OCI-LY1 (cell line): ENCODE results near the gene SORBS2.

Experiments used
- H2AFZ ChIP-seq: fragments of 200-600 bp; sonication (generic), shearing (Covaris generic); 2 replicates; pipeline ENCODE4 v1.6.0; 2014; ENCODE audit warnings: antibody characterized with exemption, mild to moderate bottlenecking, low read length
- H3F3A ChIP-seq: fragments of 200-600 bp; sonication (generic), shearing (Covaris generic); 2 replicates; pipeline ENCODE4 v1.6.0; 2014; ENCODE audit warnings: mild to moderate bottlenecking, antibody characterized with exemption, low read length, moderate library complexity; ENCODE audit not compliant: insufficient read depth
- H3K27ac ChIP-seq: fragments of 200-600 bp; sonication (generic); 2 replicates; pipeline ENCODE4 v1.5.1; 2014; ENCODE audit warnings: low read length, mixed run types, mild to moderate bottlenecking, low read depth; ENCODE audit not compliant: poor library complexity, severe bottlenecking
- H3K27me3 ChIP-seq: fragments of 200-600 bp; sonication (generic); 2 replicates; pipeline ENCODE4 v1.6.0; 2014; ENCODE audit warnings: antibody characterized with exemption, mild to moderate bottlenecking, low read length, moderate library complexity; ENCODE audit not compliant: insufficient read depth
- H3K36me3 ChIP-seq: fragments of 200-600 bp; sonication (generic); 2 replicates; pipeline ENCODE4 v1.6.1; 2014; ENCODE audit warnings: mild to moderate bottlenecking, antibody characterized with exemption, low read length, moderate library complexity, mixed read lengths; ENCODE audit not compliant: insufficient read depth
- H3K4me1 ChIP-seq: fragments of 200-600 bp; sonication (generic); 2 replicates; pipeline ENCODE4 v1.5.1; 2014; ENCODE audit warnings: mild to moderate bottlenecking, low read length, moderate library complexity; ENCODE audit not compliant: insufficient read depth, severe bottlenecking
- H3K4me2 ChIP-seq: fragments of 200-600 bp; sonication (generic), shearing (Covaris generic); 2 replicates; pipeline ENCODE4 v1.6.1; 2014; ENCODE audit warnings: low read length
- H3K4me3 ChIP-seq: fragments of 200-600 bp; sonication (generic); 2 replicates; pipeline ENCODE4 v1.5.1; 2014; ENCODE audit warnings: low read length, low read depth, mild to moderate bottlenecking, mixed read lengths; ENCODE audit not compliant: poor library complexity, severe bottlenecking
- H3K79me2 ChIP-seq: fragments of 200-600 bp; shearing (Covaris generic); 2 replicates; pipeline ENCODE4 v1.6.1; 2016; ENCODE audit warnings: mixed run types, low read length, mixed read lengths; ENCODE audit not compliant: insufficient read depth
- H3K9ac ChIP-seq: fragments of 200-600 bp; sonication (generic), shearing (Covaris generic); 2 replicates; pipeline ENCODE4 v1.6.1; 2014; ENCODE audit warnings: mild to moderate bottlenecking, low read length, mixed read lengths
- H3K9me2 ChIP-seq: fragments of 200-600 bp; sonication (generic), shearing (Covaris generic); 2 replicates; pipeline ENCODE4 v1.6.1; 2014; ENCODE audit warnings: low read depth, mild to moderate bottlenecking, low read length, mixed read lengths
- H3K9me3 ChIP-seq: fragments of 200-600 bp; shearing (Covaris generic); 2 replicates; pipeline ENCODE4 v1.6.1; 2014; ENCODE audit warnings: low read length, mixed read lengths
- H4K20me1 ChIP-seq: fragments of 200-600 bp; sonication (generic), shearing (Covaris generic); 2 replicates; pipeline ENCODE4 v1.6.0; 2016; ENCODE audit warnings: mild to moderate bottlenecking, low read length; ENCODE audit not compliant: insufficient read depth
- CTCF ChIP-seq: fragments of 200-600 bp; sonication (generic), shearing (Covaris generic); IDR thresholded peaks from 2 replicates; pipeline ENCODE4 v1.5.1; 2017; ENCODE audit warnings: mild to moderate bottlenecking, antibody characterized with exemption, low read length, moderate library complexity, mixed read lengths
- EZH2 ChIP-seq: fragments of 200-600 bp; sonication (generic), shearing (Covaris generic); IDR thresholded peaks from 2 replicates; pipeline ENCODE4 v1.8.0; 2017; ENCODE audit warnings: borderline replicate concordance, mixed run types, mild to moderate bottlenecking, antibody characterized with exemption, low read length, moderate library complexity, mixed read lengths

SORBS2 gene

DNA sequence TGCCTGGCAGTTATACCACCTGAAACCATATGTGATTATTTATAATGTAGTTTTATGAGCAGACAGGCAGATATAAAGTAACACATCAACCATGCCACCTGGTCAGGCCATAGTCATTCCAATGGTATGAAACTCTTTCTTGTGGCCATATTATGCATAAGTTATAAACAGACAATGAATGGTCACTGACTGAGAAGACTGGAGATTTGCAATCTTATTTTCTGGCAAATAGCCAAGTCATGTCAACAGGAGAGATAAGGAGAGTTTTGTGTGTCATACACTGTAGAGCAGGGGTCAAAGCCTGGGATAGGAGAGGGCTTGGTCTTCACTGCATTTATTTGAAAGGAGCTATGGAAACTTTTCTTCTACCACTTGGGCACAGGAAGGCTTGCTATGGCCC is 29.5 kb downstream of the SORBS2 start:
- no peaks in the 10 kb centered on the region; the same call in 1 of the 2 replicates for H3F3A ChIP-seq

DNA sequence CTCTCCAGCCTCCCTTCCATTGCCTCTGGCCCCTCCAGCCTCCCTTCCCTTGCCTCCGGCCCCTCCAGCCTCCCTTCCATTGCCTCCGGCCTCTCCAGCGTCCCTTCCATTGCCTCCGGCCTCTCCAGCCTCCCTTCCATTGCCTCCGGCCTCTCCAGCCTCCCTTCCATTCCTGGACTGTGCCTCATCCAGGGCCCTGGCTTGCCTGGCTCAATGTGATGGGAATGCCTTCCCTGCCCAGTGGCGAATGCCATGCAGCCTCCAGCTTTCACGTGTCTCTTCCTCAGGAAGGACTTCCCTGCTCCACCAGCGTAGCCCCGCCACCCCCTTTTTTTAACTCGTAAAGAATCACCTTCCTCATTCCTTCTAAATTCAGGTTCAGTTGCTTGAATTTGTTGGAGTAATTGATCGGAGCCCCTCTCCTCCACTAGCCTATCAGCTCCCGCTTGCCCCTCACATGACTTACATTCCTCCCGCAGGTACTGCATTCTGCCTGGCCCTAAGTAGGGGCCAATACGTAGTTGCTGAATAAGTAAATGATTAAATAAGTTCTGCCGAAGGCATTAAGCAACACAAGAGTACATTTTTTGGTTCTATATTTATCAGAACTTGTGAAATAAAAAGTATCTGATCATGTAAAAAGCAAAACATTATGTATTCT is 30.3 kb downstream of the SORBS2 start:
- H3K27me3 ChIP-seq = no peaks in the 10 kb centered on the region
- H3K9ac ChIP-seq = no peak overlapping the region
- H3K36me3 ChIP-seq = peaks cover 16% of the 10 kb centered on the region
- no peaks in the 10 kb centered on the region for H3K9me3 ChIP-seq
- no peak overlapping the region for H2AFZ ChIP-seq
- no peaks in the 10 kb centered on the region for H3K79me2 ChIP-seq
- peaks cover 18% of the 10 kb centered on the region for H3K4me1 ChIP-seq
- no peaks in the 10 kb centered on the region for H4K20me1 ChIP-seq
- no peaks in the 10 kb centered on the region; the same call in 1 of the 2 replicates for H3F3A ChIP-seq
- no peak overlapping the region for H3K4me2 ChIP-seq
- no peak overlapping the region for H3K4me3 ChIP-seq
- H3K27ac ChIP-seq = no peak overlapping the region
- H3K9me2 ChIP-seq = no peaks in the 10 kb centered on the region
- TF ChIP-seq EZH2 (no peak), CTCF (no peak)

More for the DNA sequence above, 29.5 kb downstream of the SORBS2 start:
- Histone ChIP-seq H3K36me3 (peaks cover 23% of the 10 kb centered on the region), H2AFZ (no peak overlapping the region), H4K20me1 (no peaks in the 10 kb centered on the region), H3K27me3 (no peaks in the 10 kb centered on the region), H3K27ac (no peak overlapping the region), H3K9me3 (no peaks in the 10 kb centered on the region), H3K9me2 (no peaks in the 10 kb centered on the region), H3K4me3 (no peak overlapping the region), H3K4me1 (peaks cover 15% of the 10 kb centered on the region), H3K9ac (no peak overlapping the region), H3K4me2 (no peak overlapping the region), H3K79me2 (no peaks in the 10 kb centered on the region)
- TF ChIP-seq CTCF = no peak
- TF ChIP-seq EZH2 = no peak

- H3F3A ChIP-seq = no peaks in the 10 kb centered on the region; the same call in 1 of the 2 replicates
- H3K27me3 ChIP-seq = no peaks in the 10 kb centered on the region
- H3K9me2 ChIP-seq = no peaks in the 10 kb centered on the region
- TF ChIP-seq EZH2 (no peak), CTCF (no peak)
- H3K79me2 ChIP-seq = no peaks in the 10 kb centered on the region
- no peak overlapping the region for H3K4me2 ChIP-seq
- H3K9me3 ChIP-seq = no peaks in the 10 kb centered on the region
- peaks cover 12% of the 10 kb centered on the region for H3K36me3 ChIP-seq
- H4K20me1 ChIP-seq = no peaks in the 10 kb centered on the region
- H2AFZ ChIP-seq = no peak overlapping the region
- no peak overlapping the region for H3K9ac ChIP-seq
- peaks cover 28% of the 10 kb centered on the region for H3K4me1 ChIP-seq
- H3K27ac ChIP-seq = no peak overlapping the region
- no peak overlapping the region for H3K4me3 ChIP-seq
Measured at GRCh38 chr4:185780472-185780871, 31.5 kb downstream of the SORBS2 start.
